Measurements from ENCODE around the gene FREM1. TPM values are rescaled to one million over a fixed set of nuclear protein-coding genes. Genes with fewer than 3 reads are reported as not detected.

The FREM1 gene
- total RNA-seq, 1 donor from 2014 or later, result 0.60 TPM

GRCh38 chr9:14760060-14760459 is 150.2 kb downstream of the FREM1 start:
- DNase-seq (ENCODE audit: low read depth), result no peak

- no peak for DNase-seq (ENCODE audit: low read depth)
Observed at GRCh38 chr9:14756291-14756690, 153.9 kb downstream of the FREM1 start.

GRCh38 chr9:14752871-14753270 is 157.4 kb downstream of the FREM1 start:
- peak; percentile 4 for DNase-seq (ENCODE audit: low read depth)

GRCh38 chr9:14752271-14752670 is 158.0 kb downstream of the FREM1 start:
- no peak for DNase-seq (ENCODE audit: low read depth)

- DNase-seq (ENCODE audit: low read depth), result no peak
Observed at GRCh38 chr9:14750821-14751220, 159.4 kb downstream of the FREM1 start.

GRCh38 chr9:14749741-14750211 is 160.5 kb downstream of the FREM1 start:
- DNase-seq (ENCODE audit: low read depth), result no peak

GRCh38 chr9:14748373-14748772 is 161.9 kb downstream of the FREM1 start:
- no peak for DNase-seq (ENCODE audit: low read depth)

- DNase-seq (ENCODE audit: low read depth), result peak; percentile 24
Observed at GRCh38 chr9:14747111-14747510, 163.1 kb downstream of the FREM1 start.

- no peak for DNase-seq (ENCODE audit: low read depth)
Observed at GRCh38 chr9:14746626-14747025, 163.6 kb downstream of the FREM1 start.

- no peak for DNase-seq (ENCODE audit: low read depth)
Observed at GRCh38 chr9:14744768-14745167, 165.5 kb downstream of the FREM1 start.

GRCh38 chr9:14741369-14741768 is 168.9 kb downstream of the FREM1 start:
- no peak for DNase-seq (ENCODE audit: low read depth)

GRCh38 chr9:14733133-14733532 is 177.1 kb downstream of the FREM1 start:
- DNase-seq (ENCODE audit: low read depth), result no peak

- DNase-seq (ENCODE audit: low read depth), result no peak
Observed at GRCh38 chr9:14731294-14731981, 178.8 kb downstream of the FREM1 start.

- DNase-seq (ENCODE audit: low read depth), result no peak
Observed at GRCh38 chr9:14730461-14730898, 179.7 kb downstream of the FREM1 start.

GRCh38 chr9:14723301-14723700 is 186.9 kb downstream of the FREM1 start:
- no peak for DNase-seq (ENCODE audit: low read depth)

GRCh38 chr9:14722391-14723035 is 187.7 kb downstream of the FREM1 start, which contains the start of gene CER1:
Gene CER1 (minus strand): TSS chr9:14722733. CDS start chr9:14722672, 61 bp downstream.
- no peak for DNase-seq (ENCODE audit: low read depth)

- DNase-seq (ENCODE audit: low read depth), result no peak
Observed at GRCh38 chr9:14719231-14719923, 190.9 kb downstream of the FREM1 start.

GRCh38 chr9:14715102-14715501 is 195.1 kb downstream of the FREM1 start:
- no peak for DNase-seq (ENCODE audit: low read depth)

- DNase-seq (ENCODE audit: low read depth), result no peak
Observed at GRCh38 chr9:14713187-14713767, 197.0 kb downstream of the FREM1 start.

- no peak for DNase-seq (ENCODE audit: low read depth)
Observed at GRCh38 chr9:14710804-14711203, 199.4 kb downstream of the FREM1 start.

GRCh38 chr9:14706530-14707140 is 203.6 kb downstream of the FREM1 start:
- DNase-seq (ENCODE audit: low read depth), result no peak

- DNase-seq (ENCODE audit: low read depth), result no peak
Observed at GRCh38 chr9:14705079-14705478, 205.1 kb downstream of the FREM1 start.

All from renal cortical epithelial cell (primary cell).